Renal pelvis (tissue), 4 donors: ENCODE measurements around the gene CD207. TPM values are rescaled to one million over a fixed set of nuclear protein-coding genes. Genes with fewer than 3 reads are reported as not detected.
"Not testable (repeated sequence)": the region's sequence is repeated elsewhere in the genome, so short reads cannot be mapped to it uniquely, and the experiment has no call there.

Source experiments
- DNase-seq: peaks from one replicate; pipeline ENCODE4 v3.0.0-alpha.2; 2013
- polyA plus RNA-seq, 3 donors: library from polyadenylated mRNA; unstranded; fragments of 120-200 nt; gene quantifications; one replicate each; pipeline ENCODE4 v1.2.1, GENCODE V29; 2013; ENCODE audit not compliant: insufficient read length in 3 of 3

CD207 gene
- polyA plus RNA-seq, 3 donors = not detected

- no peak for DNase-seq
Measured at GRCh38 chr2:70829916-70830315, 5.7 kb downstream of the CD207 start.

DNA sequence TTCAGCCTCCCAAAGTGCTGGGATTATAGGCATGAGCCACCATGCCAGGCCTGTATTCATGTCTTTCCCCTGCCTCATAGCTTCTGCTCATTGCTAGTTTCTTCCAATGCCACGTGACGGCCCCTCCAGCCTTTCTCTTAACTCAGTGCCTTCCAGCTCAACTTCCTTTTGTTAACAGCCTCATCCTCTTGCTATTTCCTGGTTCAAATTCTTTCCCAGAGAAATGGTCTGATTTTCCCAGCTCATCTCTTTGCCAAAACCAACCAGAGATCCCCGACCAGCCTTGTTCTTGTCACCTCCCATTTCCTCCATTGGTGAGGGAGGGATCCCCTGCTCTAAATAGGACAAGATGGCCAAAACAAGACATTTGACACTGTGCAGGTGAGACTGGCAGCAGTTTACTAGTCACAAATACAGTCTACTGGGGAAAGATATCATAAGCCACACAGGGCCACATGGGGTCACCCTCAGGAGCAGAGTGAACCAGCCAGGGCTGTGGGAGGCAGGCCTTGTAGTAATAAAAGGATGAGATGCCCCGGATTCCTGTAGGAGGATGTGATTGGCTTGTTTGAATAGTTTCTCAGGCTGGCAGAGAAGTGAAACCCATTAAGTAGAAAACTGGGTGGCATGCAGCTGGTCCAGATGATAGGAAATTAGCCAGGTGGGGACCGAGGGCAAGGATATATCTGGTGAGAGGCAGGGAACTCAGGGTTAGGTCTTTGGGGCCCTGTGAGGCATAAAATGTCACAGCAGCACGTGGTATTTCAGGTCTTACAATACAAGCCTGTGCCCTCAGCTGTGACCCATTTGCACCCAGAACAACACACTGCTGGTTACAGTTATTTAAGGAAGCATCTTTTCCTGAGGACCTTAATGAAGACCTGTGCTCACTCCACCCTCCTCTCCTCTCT is 6.4 kb downstream of the CD207 start:
- DNase-seq = no peak

DNA sequence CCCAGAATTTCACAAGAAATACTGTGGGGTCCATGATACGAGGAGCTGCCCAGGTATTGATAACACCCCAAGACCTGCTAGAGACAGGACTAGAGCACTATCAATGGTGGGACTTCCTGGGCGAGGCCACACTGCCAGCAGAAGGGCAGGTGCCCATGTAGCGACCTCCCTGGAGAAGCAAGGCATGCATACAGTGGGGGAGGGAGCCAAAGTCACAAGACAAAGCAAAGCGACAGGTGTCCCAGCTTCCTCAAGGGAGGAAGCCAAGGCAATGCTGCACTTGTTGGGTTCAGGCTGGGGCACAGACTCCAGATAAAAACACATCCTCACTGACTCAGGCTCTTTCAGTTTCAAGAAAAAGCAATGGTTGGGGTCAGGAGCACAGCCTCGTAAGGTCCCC is 7.5 kb downstream of the CD207 start:
- no peak for DNase-seq

- no peak for DNase-seq
Measured at GRCh38 chr2:70827388-70827787, 8.2 kb downstream of the CD207 start.

- no peak for DNase-seq
Measured at GRCh38 chr2:70826696-70827350, 8.8 kb downstream of the CD207 start.

GRCh38 chr2:70823249-70823648 is 12.4 kb downstream of the CD207 start:
- DNase-seq = no peak

- DNase-seq = no peak
Measured at GRCh38 chr2:70822843-70823242, 12.8 kb downstream of the CD207 start.

DNA sequence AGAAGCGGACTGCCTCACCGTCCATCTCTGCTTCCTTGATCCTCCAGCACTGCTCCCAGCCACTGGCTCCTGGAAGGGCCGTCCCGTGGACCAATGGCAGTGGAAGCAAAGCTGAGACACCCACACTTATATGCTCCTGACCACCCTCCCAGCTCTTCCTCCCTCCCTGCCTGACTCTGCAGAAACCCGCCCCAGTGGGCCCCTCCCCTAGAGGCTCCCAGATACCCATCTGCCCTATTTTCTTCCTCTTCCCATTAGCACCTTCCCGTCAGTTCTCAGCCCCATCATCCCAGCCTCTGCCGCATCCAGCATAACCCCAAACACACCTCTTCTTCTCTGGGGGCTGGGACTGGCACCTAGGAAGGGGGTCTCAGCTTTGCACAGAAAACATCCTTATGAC is 15.1 kb downstream of the CD207 start, which contains the start of gene CLEC4F:
CLEC4F (minus strand) TSS at position 101 of the 400 bp plus-strand sequence; CDS start at position 25, 76 bp downstream.
- no peak for DNase-seq

DNA sequence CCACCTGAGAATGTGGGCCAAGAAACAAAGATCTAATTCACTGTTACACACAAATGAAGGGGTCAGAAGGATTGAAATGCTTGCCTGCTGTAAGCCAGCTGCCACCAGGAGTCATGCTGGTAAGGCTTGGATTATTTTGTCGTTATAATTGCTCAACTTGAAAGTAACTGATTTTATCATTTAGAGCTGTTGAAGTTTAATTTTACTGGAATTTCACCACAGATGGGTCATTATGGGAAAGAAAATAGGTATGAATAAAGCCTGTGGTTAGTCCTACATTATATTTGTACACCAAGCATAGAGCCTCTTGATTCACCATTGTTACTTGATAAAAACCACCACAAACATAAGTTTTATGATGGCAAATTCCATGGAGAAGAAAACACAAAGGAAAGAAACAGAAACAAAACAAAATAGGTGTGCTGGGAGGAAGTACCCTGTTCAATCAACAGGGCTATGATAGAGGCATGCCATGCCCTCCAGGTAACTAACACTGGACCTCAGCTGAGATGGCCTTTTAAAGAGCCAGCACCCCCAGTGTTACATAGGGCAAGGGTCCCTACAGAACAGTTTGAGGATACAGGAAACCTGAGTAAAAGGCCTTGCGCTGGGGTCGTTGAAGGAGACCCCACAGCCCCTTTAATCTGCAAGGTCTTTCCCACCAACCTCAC is 18.2 kb downstream of the CD207 start:
- DNase-seq = no peak

DNA sequence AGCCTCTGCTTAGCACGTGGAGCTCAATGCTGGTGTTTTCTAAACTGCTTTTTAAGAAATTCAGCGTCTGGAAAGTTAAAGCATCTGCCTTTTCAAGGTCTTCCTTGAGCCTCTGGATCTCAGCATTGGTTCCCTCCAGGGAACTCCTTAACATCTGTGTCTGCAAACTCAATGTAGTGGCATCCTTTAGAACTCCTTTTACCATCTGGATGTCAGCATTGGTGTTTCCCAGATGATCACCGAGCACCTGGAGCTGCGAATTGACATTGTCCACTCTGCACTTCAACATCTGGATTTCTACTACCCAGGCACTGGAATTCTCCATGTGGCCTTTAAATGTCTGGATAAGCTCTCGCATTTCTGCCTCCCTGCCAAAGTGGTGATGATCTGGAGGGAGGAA is 18.9 kb downstream of the CD207 start:
- DNase-seq = no peak

DNA sequence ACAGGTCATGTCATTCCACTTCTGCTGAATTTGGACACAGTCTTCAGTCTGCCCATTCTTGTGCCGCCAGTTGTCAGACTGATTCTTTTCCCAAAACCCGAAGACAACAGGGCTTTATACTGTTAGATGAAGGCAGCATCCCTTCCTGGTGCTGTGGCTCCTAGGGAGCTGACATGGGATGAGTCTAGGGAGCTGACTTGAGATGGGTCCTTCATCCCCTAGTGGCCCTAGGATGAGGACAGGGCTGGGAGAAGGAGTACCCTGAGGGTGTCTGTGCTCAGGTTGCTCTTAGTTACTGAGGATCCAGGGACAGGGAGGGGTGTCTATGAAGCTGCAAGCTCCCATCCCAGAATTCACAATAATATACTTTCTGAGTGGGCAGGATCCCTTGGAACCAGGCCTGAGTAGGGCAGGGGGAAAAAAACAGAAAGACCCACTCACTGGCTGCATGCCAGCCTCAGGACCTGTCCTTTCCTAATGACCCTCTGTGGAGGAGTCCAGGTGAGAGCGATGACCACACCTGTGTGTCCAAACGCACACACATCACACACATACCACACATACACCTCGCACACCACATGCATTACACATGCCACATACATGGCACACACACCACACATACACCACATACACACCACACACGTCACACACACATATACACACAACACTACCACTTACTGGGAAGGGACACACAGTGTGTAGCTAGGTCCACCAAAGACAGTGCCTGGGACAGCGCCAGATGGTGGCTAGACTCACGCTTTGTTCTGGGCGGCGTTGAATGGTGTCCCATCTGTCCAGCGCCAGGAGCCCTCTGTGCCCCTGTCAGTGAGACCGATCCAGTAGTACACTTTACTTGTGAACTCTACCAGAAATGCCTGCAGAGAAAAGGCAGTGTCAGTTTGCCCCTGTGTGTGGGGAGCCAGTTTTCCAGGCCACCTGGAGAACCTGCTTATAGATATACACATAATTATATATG is 26.3 kb downstream of the CD207 start:
- DNase-seq = no peak

DNA sequence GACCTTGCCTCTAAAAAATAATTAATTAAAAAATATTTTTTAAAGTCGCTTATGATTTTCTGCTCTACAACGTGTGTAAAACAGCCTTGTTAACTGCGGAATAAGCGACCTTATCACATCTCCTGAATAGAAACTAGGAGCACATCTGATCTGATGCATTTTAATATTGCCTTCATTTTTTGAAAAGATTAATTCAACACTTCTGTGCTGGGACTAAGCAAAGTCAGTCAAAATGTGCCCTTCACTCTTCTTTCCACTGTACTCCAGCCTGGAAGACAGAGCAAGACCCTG is 27.8 kb downstream of the CD207 start:
- DNase-seq = no peak

DNA sequence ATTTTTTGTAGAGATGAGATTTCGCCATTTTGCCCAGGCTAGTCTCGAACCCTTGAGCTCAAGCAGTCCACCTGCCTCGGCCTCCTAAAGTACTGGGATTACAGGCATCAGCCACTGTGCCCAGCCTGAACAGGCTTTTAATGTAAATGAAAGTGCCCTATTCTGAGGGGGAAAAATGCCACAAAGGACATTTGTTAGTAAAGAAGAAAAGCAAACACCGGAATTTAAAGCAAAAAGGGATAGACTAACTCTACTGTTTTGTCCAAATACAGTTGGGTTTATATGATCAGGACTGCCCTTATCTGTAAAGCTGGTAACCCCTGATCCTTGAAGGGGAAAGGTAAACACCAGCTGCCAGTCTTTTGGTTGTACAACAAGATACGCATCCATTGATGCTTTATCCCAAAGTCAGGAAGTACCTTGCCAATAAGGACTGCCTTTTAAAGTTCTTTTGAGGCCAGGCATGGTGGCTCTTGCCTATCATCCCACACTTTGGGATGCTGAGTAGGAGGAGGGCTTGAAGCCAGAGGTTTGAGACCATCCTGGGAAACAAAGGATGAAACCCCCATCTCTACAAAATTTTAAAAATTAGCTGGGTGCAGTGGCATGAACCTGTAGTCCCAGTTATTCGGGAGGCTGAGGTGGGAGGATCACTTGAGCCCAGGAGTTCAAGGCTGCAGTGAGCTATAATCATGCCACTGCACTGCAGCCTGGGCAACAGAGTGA is 28.4 kb downstream of the CD207 start:
- DNase-seq = no peak

GRCh38 chr2:70806620-70807019 is 29.0 kb downstream of the CD207 start:
- no peak for DNase-seq

- DNase-seq = no peak
Measured at GRCh38 chr2:70806013-70806412, 29.6 kb downstream of the CD207 start.

DNA sequence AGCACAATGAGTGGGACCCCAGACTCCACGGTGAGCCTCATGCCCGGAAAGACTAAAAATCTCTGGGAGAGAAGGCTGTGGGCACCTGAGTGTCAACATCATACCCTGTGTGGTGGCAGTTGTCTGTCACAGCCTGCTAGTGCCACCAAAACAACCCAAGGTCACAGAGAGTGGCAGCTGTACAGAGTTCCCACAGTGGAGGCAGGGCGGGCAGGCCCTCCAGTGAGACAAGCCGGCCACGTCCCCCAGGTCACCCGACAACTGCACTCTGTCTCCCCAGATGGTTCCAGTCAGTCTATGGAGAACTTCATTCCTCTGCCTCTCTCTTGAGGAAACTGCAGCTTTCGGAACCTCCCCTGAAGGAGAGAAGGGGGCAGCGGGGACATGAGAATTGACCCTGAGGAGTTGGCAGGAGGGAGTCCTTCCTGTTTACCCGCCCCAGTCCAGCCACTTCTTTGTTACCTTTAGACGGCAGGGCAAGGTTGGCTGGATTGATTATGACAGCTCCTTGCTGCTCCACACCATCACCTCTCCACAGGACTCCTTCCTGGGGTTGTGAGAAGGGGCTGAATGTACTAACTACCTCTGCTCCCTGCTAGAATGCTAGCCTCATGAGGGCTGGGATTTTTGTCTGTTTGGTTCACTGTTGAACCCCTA is 33.9 kb downstream of the CD207 start:
- no peak for DNase-seq

DNA sequence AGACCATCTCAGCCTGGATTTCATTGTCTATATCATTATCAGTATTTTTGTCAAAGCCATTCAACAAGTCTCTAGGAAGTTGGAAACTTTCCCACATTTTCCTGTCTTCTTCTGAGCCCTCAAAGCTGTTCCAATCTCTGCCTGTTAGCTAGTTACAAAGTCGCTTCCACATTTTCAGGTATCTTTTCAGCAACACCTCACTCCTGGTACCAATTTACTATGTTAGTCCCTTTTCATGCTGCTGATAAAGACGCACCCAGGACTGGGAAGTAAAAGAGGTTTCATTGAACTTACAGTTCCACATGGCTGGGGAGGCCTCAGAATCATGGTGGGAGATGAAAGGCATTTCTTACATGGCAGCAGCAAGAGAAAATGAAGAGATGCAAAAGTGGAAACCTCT is 35.9 kb downstream of the CD207 start:
- DNase-seq = no peak

DNA sequence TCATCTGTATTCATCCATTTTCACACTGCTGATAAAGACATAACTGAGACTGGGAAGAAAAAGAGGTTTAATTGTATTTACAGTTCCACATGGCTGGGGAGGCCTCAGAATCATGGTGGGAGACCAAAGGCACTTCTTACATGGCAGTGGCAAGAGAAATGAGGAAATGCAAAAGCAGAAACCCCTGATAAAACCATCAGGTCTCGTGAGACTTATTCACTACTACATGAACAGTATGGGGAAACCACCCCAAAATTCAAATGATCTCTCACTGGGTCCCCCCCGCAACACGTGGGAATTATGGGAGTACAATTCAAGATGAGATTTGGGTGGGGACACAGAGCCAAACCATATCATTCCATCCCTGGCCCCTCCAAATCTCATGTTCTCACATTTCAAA is 37.6 kb downstream of the CD207 start:
- not testable (repeated sequence) for DNase-seq

DNA sequence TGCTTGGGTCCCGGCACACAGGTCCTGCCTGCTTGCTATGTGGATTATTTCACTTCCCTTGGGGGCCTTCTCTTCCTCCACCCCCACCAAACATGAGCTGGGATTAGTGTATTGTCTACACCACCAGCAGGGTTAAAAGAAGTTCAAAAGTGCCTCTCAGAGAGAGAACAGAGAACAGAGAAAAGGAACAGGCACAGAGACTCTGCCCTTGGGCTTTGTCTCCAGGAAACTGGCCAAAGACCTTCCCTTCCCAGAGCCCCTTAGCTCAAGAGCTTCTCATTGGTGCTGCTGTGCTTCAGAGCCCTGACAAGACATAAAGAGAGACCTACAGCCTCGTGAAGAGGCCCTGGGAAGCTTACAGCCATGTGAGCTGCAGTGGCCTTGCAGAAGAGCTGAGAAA is 38.1 kb downstream of the CD207 start:
- DNase-seq = no peak

DNA sequence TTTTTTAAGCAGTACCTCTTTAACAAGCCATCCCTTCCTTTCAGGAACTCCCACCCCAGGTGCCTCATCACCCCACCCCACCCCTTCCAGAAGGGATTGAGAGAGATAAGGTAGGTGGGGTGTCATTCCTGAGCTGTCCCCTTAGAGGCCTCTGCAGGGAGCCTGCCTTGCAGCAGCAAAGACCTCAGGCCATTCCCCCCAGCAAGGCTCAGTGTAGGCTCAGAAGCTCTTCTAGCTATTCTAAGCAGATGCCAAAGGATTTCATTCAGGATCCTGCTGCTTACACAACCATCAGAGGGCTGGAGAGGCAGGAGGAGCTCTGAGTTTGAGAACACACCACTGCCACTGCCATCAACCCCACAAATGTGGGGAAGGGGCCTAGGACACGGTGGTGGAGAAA is 39.4 kb downstream of the CD207 start:
- no peak for DNase-seq
